Measurements from ENCODE around the gene RHOXF2B.
"Not testable (repeated sequence)": the region's sequence is repeated elsewhere in the genome, so short reads cannot be mapped to it uniquely, and the experiment has no call there.

RHOXF2B gene

DNA sequence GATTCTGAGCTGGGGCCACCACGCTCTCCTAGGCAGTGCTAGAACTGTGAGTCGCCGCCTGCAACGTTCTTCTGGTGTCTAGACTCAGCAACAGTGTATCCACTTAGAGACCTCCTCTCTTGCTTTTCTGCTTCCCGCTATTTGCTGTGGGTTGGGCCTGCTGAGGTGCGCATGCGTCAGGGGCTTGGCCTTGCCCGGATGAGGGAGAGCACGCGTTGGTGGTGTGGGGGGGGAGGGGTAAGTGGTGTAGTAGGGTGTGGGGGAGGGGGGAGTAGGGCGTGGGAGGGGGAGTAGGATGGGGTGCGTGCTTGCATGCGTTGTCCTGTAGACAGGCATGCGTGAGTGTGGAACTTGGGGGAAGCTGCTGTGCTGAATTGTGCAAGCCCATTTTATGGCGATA is at the start of gene RHOXF2B:
RHOXF2B (minus strand) TSS at position 101 of the 400 bp plus-strand sequence. CDS start 138 bp downstream, outside the sequence.
- DNase-seq = not testable (repeated sequence)

DNA sequence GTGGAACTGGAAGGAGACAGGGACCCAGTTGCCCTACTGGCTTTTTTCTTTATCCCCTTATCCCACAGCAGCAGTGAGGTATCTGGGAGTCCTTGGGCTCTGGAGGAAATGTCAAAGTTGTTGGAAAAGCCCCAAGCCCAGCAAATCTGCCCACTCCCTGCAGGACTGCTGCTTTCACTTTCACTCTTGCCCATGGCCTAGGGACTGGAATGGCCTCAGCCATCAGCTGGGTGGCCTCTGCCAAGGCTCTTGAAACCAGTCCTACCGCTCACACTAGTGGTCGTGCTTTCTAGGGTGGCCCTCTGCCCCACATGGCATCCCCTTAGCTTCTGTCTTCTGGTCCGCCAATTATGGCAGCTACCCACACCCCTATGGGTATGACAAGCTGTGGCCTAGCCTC is 48.0 kb upstream of the RHOXF2B start:
- DNase-seq = no peak

DNA sequence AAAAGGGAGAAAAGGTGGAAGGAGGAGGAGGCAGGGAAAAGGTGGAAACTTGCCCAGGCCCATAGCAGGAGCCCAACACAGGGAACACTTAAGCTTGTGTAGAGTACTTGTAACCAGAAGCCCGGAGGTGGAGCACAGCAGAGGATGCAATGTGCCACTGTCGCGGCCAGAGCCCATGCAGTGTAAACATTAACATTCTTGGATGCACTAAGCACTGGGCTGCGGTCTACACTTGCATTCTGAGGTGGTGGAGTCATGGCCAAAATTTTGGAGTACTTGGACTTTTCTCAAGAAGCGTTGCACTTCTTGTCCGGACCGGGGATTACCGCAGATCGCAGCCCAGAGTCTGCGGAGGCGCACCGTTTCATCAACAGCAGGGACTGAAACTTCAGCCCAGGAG is 42.7 kb upstream of the RHOXF2B start:
- no peak for DNase-seq

DNA sequence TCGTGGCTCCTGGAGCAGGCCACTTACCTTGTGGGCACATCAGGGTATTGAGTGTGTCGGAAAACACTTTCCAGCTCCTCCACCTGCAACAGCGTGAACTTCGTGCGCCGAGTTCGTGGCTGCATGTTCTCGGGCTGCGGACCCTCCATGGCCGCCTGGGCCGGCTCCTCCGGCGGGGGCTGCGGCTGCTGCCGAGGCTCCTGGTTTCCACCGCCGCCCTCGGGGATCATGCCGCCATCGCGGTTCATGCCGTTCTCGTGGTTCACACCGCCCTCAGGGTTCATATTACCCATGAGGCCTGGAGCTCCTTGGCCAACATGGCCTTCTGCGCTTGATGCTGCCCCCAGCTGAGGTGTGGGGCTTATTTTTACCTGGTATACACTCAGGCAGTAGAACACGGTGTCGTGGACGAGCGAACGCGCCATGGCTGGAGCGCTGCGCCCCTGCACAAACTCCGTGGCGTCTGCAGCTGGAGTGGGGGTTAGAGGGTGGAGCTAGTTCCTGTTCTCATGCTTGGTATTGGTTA is 38.0 kb upstream of the RHOXF2B start, which contains the start of gene RHOXF1:
RHOXF1 (minus strand) TSS at position 476 of the 526 bp plus-strand sequence; CDS start at position 425, 51 bp downstream.
- no peak for DNase-seq

DNA sequence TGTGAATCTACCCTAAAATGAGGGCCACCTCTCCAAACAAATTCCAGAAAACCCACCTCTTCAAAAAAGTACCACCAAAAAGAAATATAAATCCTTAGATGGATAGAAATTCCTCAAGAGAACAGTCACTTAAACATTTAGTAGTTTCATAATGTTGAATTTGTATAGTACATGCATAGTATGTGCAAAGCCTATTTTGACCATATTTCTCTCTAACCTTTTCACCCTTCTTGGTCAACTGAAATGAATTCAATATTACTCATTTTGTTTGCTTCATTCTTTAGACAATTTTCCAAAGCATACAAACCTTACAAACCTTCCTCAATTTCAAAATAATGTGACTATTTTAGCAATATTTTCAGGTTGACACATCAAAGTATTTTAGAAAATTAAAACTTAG is 34.1 kb upstream of the RHOXF2B start:
- no peak for DNase-seq

DNA sequence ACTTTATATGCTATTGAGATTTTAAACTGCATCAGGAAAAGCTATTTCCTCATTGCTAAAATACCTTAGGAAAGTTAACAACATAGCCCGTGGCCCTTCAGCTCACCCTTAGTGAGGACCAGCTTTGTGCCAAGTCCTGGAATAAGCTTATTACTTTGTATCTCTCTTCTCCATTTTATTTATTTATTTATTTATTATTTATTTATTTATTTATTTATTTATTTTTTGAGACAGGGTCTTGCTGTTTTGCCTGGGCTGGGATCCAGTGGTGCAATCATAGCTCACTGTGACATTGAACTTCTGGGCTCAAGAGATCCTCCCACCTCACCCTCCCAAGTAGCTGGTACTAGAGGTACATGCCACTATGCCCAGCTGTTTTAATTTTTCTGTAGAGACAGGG is 31.9 kb upstream of the RHOXF2B start:
- DNase-seq = no peak

DNA sequence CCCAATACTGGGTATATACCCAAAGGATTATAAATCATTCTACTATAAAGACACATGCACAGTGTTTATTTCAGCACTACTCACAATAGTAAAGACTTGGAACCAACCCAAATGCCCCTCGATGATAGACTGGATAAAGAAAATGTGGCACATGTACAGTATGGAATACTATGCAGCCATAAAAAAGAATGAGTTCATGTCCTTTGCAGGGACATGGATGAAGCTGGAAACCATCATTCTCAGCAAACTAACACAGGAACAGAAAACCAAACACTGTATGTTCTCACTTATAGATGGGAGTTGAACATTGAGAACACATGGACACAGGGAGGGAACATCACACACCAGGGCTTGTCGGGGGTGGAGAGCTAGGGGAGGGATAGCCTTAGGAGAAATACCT is 27.2 kb upstream of the RHOXF2B start:
- DNase-seq = not testable (repeated sequence)

DNA sequence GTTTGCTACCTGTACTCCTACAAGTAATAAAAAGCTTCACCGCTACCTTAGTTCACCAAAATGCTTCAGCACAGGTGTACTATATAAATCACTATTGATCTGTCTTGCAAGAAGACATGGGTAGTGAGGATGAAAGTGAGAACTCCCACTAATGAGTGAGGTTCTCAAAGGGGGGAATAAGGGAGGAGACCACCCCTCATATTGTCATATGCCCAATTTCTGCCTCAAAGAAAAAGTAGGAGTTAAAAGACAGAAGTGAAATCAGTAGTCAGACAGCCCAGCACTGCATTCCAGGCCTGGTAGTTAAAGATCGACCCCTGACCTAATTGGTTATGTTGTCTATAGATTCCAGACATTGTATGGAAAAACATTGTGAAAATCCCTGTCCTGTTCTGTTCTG is 23.6 kb upstream of the RHOXF2B start:
- not testable (repeated sequence) for DNase-seq

DNA sequence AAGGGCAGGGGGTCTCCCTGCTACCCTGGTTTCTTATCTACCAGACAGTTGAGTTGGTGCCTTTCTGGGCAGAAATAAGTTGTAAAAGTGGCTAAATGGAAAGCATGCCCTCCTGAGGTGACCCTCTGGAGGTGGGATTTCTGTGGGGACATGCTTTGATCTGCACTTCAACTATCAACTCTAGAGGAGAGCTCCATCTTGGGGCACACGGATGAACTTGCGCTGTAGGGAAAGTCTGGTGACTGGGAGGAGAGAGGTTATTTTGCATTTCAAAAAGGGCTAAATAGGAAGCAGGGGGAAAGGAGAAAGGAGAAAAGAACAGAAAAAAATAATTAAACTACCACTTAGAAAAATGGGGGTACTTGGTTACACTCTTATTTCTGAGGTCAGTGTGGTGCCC is 12.7 kb upstream of the RHOXF2B start:
- DNase-seq = no peak

DNA sequence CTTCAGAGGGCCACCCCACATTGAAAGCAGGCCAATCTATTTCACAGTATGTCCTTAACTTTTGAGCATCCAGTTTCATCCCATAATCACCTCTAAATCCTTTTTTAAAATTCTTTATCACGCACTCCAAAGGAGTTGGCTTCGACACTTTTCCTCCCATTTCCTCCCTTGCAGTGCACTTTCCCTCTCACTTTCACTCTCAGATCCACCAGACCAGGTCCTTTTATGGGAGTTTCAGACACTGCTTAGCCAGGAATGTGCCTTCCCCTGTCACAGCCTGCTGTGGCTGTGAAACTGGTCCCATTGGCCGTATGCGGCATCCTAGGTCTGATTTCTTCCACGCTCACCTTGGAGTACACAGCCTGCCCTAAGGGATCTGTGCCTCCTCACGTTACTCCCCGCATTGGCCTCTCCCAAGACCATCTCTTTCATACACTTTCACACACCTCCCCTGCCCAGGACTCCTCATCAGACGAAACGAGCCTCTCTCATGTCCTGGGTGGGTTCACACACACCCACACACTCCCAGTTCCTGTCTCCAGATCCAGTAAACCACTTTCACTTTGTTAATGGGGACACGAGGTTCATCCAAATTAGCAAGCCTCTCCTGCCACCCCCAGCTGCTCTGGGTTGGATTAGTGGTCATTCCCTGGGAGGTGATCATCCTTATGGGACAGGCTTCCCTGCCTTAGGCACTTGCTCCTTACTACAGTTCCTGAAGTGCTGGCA is 10.0 kb upstream of the RHOXF2B start:
- no peak for DNase-seq

DNA sequence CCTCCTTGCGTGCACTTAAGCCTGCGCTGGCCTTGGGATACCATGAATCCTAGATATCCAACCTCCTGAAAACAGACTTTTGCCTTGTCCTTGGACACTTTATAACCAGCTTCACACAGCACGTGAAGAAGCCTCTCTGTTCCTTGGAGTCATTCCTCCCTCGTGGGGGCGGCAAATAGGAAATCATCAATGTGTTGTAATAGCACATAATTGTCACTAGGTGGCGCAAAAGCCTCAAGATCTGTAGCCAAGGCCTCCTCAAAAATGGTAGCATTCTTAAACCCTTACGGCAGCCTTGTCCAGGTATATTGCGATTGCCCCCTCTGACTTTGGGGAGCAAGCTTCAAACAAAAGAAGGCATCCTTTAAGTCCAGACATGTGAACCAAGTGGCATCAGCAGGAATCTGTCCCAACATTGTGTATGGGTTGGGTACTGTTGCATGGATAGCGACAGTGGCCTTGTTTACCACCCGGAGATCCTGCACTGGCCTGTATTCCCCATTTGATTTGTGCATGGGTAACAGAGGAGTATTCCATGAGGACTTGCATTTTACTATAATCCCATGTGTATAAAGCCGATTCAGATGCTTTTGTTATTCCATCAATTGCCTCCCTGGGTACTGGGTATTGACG is 8.2 kb upstream of the RHOXF2B start:
- DNase-seq = not testable (repeated sequence)

DNA sequence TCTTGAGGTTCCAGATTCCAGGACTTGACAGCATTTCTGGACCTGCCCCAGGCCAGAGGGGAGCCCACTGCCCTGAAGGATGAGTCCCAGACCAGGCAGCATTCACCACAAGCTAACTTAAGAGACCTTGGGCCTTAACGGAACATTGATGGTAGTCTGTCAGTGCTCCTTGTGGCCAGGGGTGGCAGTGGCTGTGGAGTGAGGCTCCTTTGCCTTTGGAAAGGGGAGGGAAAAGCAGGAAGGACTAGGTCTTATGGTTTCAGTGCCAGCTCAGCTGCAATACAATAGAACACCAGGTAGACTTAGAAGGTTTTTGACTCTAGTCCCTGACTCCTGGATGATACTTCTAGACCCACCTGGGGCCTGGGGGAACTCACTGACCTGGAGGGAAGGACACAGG is 11.3 kb downstream of the RHOXF2B start:
- DNase-seq = not testable (repeated sequence)

DNA sequence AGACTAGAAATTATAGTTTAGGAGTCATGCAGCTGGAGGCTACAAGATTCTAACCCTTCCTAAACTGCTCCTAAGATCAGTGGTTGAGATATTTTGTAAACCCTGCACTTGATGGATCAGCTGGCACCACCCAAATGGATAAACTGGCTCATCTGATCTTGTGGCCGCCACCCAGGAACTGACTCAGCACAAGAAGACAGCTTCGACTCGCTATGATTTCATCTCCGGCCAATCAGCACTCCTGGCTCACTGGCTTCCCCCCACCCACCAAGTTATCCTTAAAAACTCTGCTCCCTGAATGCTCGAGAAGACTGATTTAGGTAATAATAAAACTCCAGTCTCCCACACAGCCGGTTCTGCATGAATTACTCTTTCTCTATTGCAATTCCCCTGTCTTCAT is 34.8 kb downstream of the RHOXF2B start:
- not testable (repeated sequence) for DNase-seq

DNA sequence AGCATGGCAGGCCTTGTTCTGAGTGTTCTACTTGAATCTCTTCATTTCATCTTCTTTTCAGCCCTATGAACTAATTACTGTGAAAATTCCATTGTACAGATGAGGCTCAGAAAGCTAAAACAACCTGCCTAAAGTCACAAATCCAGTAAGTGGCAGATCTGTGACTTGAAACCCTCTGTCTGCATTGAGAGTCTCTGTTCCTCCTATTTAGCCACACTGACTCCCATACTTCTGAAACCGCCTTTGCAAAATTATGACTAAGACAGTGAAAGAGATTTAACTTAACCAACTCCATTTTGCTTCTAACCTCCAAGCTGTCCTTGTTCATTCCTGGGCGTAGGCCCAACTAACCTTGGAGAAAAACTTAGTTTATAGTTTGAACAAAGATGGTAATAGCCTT is 35.2 kb downstream of the RHOXF2B start:
- not testable (repeated sequence) for DNase-seq

DNA sequence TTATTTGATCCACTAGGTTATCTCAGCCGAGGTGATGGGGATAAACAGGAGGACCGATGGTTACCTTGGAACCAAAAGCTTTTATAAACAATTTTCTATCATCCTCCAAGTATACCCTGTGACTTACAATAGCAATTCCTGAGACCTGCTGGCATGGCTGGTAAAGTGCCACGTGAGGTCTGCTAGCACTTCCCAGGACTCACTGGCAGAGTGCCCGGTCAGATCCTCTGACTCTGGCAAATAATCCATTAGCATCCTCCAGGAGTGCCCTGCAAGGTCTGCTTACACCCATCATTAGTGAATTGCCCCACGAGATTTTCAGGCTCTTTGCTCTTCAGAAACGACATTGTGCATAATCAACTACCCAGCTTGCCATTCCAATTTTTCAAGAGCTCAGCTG is 37.3 kb downstream of the RHOXF2B start:
- not testable (repeated sequence) for DNase-seq

DNA sequence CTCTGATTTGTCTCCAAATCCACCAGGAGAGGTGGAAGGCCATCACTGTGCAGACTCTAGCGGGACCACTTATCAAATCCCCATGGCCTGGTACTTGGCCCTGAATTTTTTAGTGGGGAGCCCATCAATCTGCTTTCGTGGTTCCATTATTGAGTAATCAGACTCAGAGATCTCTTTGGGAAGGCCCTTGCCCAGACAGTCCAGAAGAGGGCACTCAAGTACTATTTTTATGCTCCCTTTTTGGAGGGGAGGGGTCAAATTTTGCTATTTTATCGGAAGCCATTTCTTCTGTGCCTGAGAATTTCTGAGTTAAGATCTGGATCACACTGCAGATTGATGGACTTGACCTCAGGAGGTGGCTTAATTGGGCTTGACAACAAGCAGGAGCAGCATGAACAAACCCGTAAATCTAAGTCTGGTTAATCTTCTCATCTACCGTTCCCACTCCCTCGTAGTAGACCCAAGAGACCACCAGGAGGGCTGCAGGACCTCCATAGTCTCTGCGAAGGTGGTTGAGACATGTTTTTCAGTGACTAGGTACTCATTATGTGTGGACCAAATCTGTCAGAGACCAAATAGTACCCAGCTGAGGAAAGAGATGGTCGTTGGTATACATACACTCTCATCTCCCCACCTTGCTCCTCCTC is 38.3 kb downstream of the RHOXF2B start:
- not testable (repeated sequence) for DNase-seq

DNA sequence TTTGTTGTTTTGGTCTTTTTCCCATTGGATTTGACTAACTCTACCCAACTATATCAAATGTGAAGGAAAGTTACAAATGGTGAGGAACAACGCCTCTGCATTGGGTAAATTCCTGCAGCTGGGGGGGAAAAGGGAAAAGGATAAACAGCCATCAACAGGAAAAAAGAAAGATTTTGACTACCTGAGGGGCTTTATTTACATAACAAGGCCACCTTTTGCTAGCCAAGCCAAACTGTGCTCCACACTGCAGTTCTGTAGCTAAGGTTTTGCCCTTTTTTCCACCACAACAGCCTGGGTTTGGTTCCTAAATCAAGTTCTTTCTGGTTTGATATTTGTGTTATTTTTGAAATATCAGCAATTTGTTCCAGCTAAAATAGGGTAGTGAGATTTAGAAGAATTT is 40.8 kb downstream of the RHOXF2B start:
- no peak for DNase-seq

DNA sequence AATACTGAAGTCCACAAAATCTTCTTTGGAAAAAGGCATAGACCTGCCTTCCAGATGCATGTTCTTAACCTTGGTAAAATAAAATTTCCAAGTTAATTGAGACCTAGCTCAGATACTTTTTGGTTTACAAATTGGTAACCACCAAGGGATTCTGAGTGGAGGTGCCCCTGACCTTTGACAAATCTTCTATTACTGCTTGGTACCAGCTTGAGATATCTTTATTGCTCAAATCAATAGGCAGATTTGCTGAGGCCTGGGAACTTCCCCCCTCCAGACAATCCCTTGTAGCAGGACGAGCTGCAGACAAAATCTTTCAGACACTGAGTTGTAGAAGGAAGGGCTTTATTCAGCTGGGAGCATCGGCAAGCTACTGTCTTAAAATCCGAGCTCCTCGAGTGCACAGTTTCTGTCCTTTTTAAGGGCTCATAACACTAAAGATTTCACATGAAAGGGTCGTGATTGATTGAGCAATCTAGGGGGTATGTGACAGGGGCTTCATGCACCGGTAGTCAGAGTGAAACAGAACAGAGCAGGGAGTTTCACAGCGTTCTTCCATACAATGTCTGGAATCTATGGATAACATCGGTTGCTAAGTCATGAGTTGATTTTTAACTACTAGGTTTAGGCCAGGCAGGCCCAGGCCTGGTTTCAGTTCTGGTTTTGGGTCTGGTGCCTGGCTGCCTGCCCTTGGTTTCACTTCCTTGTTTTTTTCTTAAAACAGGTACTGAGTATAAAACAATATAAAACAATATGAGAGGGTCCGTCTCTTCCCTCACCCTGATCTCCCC is 41.8 kb downstream of the RHOXF2B start:
- not testable (repeated sequence) for DNase-seq

DNA sequence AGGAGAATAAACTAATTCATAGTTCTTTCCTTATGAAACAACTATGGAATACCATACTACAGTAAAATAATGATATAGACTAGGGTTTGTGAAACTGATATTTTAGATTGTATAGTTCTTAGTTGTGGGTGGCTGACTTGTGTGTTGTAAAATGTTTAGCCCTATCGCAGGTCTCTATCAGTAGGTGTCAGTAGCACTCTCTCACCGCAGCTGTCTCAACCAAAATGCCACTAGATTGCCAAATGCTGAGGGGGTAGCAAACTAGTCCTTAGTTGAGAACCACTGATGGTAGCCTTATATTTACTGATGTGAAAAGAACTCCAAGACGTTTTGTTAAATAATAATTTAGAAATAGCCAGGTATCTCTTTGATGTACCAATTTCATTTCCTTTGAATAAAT is 48.1 kb downstream of the RHOXF2B start:
- DNase-seq = no peak

DNA sequence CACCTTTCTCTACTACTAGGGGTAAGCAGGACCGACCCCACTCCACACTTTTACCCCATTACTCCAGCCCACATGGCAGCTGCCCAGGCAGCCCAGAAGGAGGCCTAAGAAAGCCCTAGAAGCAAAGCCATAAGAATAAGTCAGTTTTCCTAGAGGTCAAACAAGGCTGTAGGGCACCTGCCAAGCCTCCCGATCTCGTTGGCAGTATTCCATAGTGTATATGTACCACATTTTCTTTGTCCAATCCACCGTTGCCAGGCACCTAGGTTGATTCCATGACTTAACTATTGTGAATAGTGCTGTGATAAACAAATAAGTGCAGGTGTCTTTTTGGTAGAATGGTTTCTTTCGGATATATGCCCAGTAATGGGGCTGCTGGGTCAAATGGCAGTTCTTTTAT is 54.2 kb downstream of the RHOXF2B start:
- no peak for DNase-seq

DNA sequence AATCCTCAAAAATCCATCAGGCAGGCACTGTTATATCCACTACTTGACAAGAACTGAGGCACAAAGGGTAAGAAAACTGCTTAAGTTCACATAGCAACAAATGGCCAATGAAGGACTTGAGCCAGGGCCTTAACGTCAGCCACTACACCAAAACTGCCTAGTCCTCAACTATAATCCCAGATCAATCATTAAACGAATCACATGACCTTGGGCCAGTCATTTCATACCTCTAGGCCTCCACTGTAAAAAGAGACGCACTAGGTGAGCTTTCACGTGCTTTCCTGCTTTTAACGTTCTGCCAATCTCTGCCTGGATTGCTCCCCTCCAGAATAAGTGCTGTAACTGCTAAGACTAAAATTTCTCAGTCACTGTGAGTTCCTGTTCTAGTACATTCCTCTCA is 54.7 kb downstream of the RHOXF2B start:
- no peak for DNase-seq

Measured in activated T-cell treated with anti-CD3 and anti-CD28 coated beads, Interleukin-2, amount 50 U/mL, for 48 hours (primary cell).